Thyroid gland (tissue), 4 donors: ENCODE data around the gene LRCH1.

ENCODE experiments used
- POLR2A ChIP-seq, 2 donors: fragments of 450-650 bp; IDR thresholded peaks; one replicate each; pipeline ENCODE4 v1.6.1; 2017; ENCODE audit warnings: antibody characterized with exemption in 2 of 2, mild to moderate bottlenecking in 2 of 2, moderate library complexity in 1 of 2
- TF ChIP-seq, protein P1 (sequence below), 6 experiments: fragments of 200-600 bp in 3 of 6; fragments of 450-650 bp in 3 of 6; sonication (generic) in 3 of 6; IDR thresholded peaks; one replicate each; pipeline ENCODE4 v1.5.1; 2016 to 2019; ENCODE audit warnings: antibody characterized with exemption in 6 of 6, mild to moderate bottlenecking in 2 of 6, inconsistent platforms in 1 of 6, moderate library complexity in 1 of 6

DNA sequence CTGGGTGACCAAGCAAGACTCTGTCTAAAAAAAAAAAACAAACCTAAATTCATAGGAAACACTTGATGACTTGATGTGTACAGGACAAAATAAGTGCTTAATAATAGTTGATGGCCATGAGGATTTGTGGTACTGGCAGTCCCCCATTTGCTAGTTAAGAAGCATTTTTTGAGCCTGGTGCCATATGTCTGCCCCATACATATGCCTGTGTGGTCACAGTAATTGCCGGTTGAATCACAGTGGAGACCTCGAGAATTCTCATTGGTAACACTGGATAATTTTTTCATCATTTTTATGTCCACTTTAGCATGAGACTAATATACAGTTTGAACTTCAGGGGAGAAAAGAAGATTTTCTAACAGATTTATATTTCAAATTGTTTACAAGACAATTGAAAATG is 79.2 kb downstream of the LRCH1 start:
- TF ChIP-seq, protein P1, sequence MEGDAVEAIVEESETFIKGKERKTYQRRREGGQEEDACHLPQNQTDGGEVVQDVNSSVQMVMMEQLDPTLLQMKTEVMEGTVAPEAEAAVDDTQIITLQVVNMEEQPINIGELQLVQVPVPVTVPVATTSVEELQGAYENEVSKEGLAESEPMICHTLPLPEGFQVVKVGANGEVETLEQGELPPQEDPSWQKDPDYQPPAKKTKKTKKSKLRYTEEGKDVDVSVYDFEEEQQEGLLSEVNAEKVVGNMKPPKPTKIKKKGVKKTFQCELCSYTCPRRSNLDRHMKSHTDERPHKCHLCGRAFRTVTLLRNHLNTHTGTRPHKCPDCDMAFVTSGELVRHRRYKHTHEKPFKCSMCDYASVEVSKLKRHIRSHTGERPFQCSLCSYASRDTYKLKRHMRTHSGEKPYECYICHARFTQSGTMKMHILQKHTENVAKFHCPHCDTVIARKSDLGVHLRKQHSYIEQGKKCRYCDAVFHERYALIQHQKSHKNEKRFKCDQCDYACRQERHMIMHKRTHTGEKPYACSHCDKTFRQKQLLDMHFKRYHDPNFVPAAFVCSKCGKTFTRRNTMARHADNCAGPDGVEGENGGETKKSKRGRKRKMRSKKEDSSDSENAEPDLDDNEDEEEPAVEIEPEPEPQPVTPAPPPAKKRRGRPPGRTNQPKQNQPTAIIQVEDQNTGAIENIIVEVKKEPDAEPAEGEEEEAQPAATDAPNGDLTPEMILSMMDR (IDR thresholded peaks at IDR 0.05), result no peak
- no peak for TF ChIP-seq POLR2A (IDR thresholded peaks at IDR 0.05)
